ENCODE data around the gene SLC1A6. TPM values are rescaled to one million over a fixed set of nuclear protein-coding genes. Genes with fewer than 3 reads are reported as not detected.

The SLC1A6 gene
- total and polyA plus RNA-seq, 2 of the 4 experiments (the other 2 are of a cell fraction) = not detected

- Histone ChIP-seq H4K8ac (ENCODE audit: low read depth in 2 of 2, low read length in 2 of 2) (no peak overlapping the region), H2AFZ (replicated peaks; ENCODE audit: low read length, poor library complexity) (no peak overlapping the region), H2AK9ac (replicated peaks; ENCODE audit: low read depth, low read length, poor library complexity) (no peak overlapping the region), H2AK5ac (ENCODE audit: low read depth, low read length) (no peak overlapping the region), H2BK15ac (ENCODE audit: low read depth, low read length) (no peak overlapping the region), H3K14ac (replicated peaks; ENCODE audit: low read depth, low read length) (no peak overlapping the region), H3K9me1 (ENCODE audit: insufficient read depth, low read length) (no peaks in the 10 kb centered on the region), H3K4ac (ENCODE audit: low read depth, low read length) (no peak overlapping the region), H3K79me1 (ENCODE audit: low read depth in 1 of 2, low read length in 2 of 2) (no peaks in the 10 kb centered on the region), H3K4me2 (ENCODE audit: low read depth, low read length) (no peak overlapping the region), H4K5ac (ENCODE audit: low read depth, low read length) (no peak overlapping the region), H2BK20ac (ENCODE audit: low read depth, low read length) (no peak overlapping the region), H3K27ac (ENCODE audit: insufficient read depth, low read length) (no peak overlapping the region), H3K4me3 (ENCODE audit: insufficient read depth, low read depth, low read length) (no peak overlapping the region), H2BK5ac (ENCODE audit: low read depth, low read length, poor library complexity, severe bottlenecking) (no peak overlapping the region), H3K18ac (ENCODE audit: low read depth, low read length) (no peak overlapping the region), H4K91ac (ENCODE audit: insufficient read depth, low read depth, low read length) (no peak overlapping the region), H3K56ac (ENCODE audit: extremely low read depth, insufficient read depth, low read length) (no peak overlapping the region), H2BK120ac (ENCODE audit: low read depth, low read length) (no peak overlapping the region), H3K4me1 (ENCODE audit: control insufficient read depth, insufficient read depth, low read length) (no peaks in the 10 kb centered on the region), H3K9me3 (ENCODE audit: control insufficient read depth, insufficient read depth, low read length) (no peaks in the 10 kb centered on the region), H3K27me3 (ENCODE audit: control insufficient read depth, insufficient read depth, low read length) (no peaks in the 10 kb centered on the region), H3K9ac (ENCODE audit: low read depth, low read length) (no peak overlapping the region), H3K23ac (ENCODE audit: low read depth, low read length) (no peak overlapping the region), H4K20me1 (ENCODE audit: insufficient read depth, low read length) (no peaks in the 10 kb centered on the region), H3K36me3 (ENCODE audit: control insufficient read depth, insufficient read depth, low read length) (no peaks in the 10 kb centered on the region)
- TF ChIP-seq CEBPB (IDR thresholded peaks at IDR 0.05; ENCODE audit: low read depth, low read length) = no peak
- intact Hi-C loops (cut with micrococcal nuclease) (no loop called here), dilution Hi-C loops (cut with HindIII; ENCODE audit: low sequenced_read_pairs, unreplicated experiment) (no loop called here), in situ Hi-C loops (cut with MboI; ENCODE audit: low sequenced_read_pairs) (no loop called here)
- no TSS peak for BruUV-seq (replicated peaks)
- ChIA-PET POLR2A (ENCODE audit: unreplicated experiment) (no interaction called here), CTCF (no interaction called here)
- ATAC-seq (ENCODE audit: low read depth) (no peak), DNase-seq (no peak)
- no CpG with 5 or more reads among the region's 5 CpGs for WGBS, 2 experiments (ENCODE audit: extremely low coverage in 2 of 2, insufficient read length in 1 of 2)
Measured at GRCh38 chr19:14985133-14985532, 5.5 kb upstream of the SLC1A6 start.
